MM.1S (cell line): ENCODE data around the gene RAPGEF3.
A peak's percentile ranks its signal among the peaks of the same experiment; 100 is the strongest.

Source experiments
- DNase-seq: peaks from one replicate; pipeline ENCODE4 v3.0.0-alpha.2; 2015
- H2AFZ ChIP-seq: fragments of 300-600 bp; sonication (generic); 2 replicates; pipeline ENCODE4 v1.6.0; 2016; ENCODE audit warnings: antibody characterized with exemption, low read length
- H3F3A ChIP-seq: fragments of 300-600 bp; sonication (generic); 2 replicates; pipeline ENCODE4 v1.6.1; 2016; ENCODE audit warnings: mild to moderate bottlenecking, antibody characterized with exemption, low read length, moderate library complexity, mixed read lengths; ENCODE audit not compliant: insufficient read depth
- H3K27ac ChIP-seq: fragments of 300-600 bp; sonication (generic); 2 replicates; pipeline ENCODE4 v1.5.1; 2016; ENCODE audit warnings: mild to moderate bottlenecking, low read length
- H3K27me3 ChIP-seq: fragments of 300-600 bp; sonication (generic); replicated peaks from 2 replicates; pipeline ENCODE4 v1.6.0; 2016; ENCODE audit warnings: low read length; ENCODE audit not compliant: insufficient read depth
- H3K36me3 ChIP-seq: fragments of 300-600 bp; sonication (generic); replicated peaks from 2 replicates; pipeline ENCODE4 v1.6.1; 2016; ENCODE audit warnings: mild to moderate bottlenecking, low read length, mixed read lengths; ENCODE audit not compliant: insufficient read depth
- H3K4me1 ChIP-seq: fragments of 300-600 bp; sonication (generic); 2 replicates; pipeline ENCODE4 v1.6.1; 2016; ENCODE audit warnings: low read length, mixed read lengths
- H3K4me2 ChIP-seq: fragments of 300-600 bp; sonication (generic); 2 replicates; pipeline ENCODE4 v1.6.0; 2016; ENCODE audit warnings: low read depth, low read length
- H3K4me3 ChIP-seq: fragments of 300-600 bp; sonication (generic); 2 replicates; pipeline ENCODE4 v1.5.1; 2016; ENCODE audit warnings: low read length, mixed read lengths
- H3K79me2 ChIP-seq: fragments of 300-600 bp; sonication (generic); 2 replicates; pipeline ENCODE4 v1.6.1; 2016; ENCODE audit warnings: mixed run types, low read length, mixed read lengths
- H3K9ac ChIP-seq: fragments of 300-600 bp; sonication (generic); 2 replicates; pipeline ENCODE4 v1.6.1; 2016; ENCODE audit warnings: low read length, mixed read lengths
- H3K9me2 ChIP-seq: fragments of 300-600 bp; sonication (generic); replicated peaks from 2 replicates; pipeline ENCODE4 v1.6.1; 2016; ENCODE audit warnings: mild to moderate bottlenecking, low read length, mixed read lengths; ENCODE audit not compliant: insufficient read depth
- H3K9me3 ChIP-seq: fragments of 300-600 bp; sonication (generic); replicated peaks from 2 replicates; pipeline ENCODE4 v1.6.1; 2016; ENCODE audit warnings: mild to moderate bottlenecking, low read length, mixed read lengths; ENCODE audit not compliant: insufficient read depth
- H4K20me1 ChIP-seq: fragments of 300-600 bp; sonication (generic); 2 replicates; pipeline ENCODE4 v1.6.1; 2016; ENCODE audit warnings: mild to moderate bottlenecking, low read length, moderate library complexity, mixed read lengths; ENCODE audit not compliant: insufficient read depth
- EZH2 ChIP-seq: fragments of 300-600 bp; sonication (generic); optimal IDR thresholded peaks from 2 replicates; pipeline ENCODE3; 2017; ENCODE audit warnings: low read depth, mild to moderate bottlenecking, antibody characterized with exemption, low read length, mixed read lengths
- EZH2phosphoT487 ChIP-seq: fragments of 300-600 bp; sonication (generic); IDR thresholded peaks from 2 replicates; pipeline ENCODE4 v1.6.1; 2018; ENCODE audit warnings: antibody characterized with exemption, low read length
- TF ChIP-seq, protein P1 (sequence below): fragments of 300-600 bp; sonication (generic); IDR thresholded peaks from 2 replicates; pipeline ENCODE4 v1.5.1; 2016; ENCODE audit warnings: antibody characterized with exemption, low read length, mixed read lengths

The RAPGEF3 gene

DNA sequence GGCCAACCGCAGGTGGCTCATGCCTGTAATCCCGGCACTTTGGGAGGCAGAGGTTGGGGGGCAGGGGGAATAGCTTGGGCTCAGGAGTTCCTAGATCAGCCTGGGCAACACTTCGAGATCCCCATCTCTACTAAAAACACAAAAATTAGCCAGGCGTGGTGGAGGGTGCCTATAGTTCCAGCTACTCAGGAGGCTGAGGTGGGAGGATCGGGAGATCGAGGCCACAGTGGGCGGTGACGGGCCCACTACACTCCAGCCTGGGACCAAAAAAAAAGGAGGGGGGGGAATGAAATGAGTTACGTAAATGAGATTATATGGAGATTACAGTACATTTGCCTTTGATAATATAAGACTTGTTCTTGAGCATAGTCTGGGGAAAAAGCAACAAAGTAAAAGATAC is 54.0 kb downstream of the RAPGEF3 start:
- Histone ChIP-seq H3K9ac (peak overlapping the region; percentile 89; the same call in 1 of the 2 replicates), H3K4me3 (peak overlapping the region; percentile 85), H2AFZ (no peak overlapping the region; the same call in 1 of the 2 replicates)

DNA sequence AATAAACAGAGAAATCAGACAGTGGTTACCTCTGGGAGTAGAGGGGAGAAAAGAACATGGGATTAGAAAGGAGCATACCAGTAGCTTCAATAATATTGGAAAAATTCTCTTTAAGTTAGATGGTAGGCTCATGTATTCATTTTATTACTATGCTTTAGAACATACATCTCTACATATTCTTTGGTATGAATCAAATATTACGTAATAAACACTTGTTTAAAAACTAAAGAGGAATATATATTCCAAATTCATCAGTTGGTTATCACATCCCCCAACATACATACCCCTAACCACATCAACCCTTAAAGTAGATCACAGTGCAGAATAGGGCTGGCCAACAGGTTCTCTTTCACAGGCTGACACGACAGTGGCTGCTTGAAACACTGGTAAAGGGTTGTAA is 58.4 kb downstream of the RAPGEF3 start:
- peaks cover 40% of the 10 kb centered on the region for H3K79me2 ChIP-seq
- H3K27me3 ChIP-seq, result no peaks in the 10 kb centered on the region
- 0 out of 2 replicates have a peak, but pooled peaks cover 2% of the 10 kb centered on the region for H3F3A ChIP-seq
- no peak overlapping the region for H3K27ac ChIP-seq
- DNase-seq, result no peak
- no peak overlapping the region for H3K4me2 ChIP-seq
- no peak overlapping the region for H3K9ac ChIP-seq
- 0 out of 2 replicates have a peak, but pooled peaks cover 8% of the 10 kb centered on the region for H3K36me3 ChIP-seq
- H3K9me3 ChIP-seq, result no peaks in the 10 kb centered on the region
- TF ChIP-seq EZH2 (no peak), EZH2phosphoT487 (no peak)
- TF ChIP-seq, protein P1, sequence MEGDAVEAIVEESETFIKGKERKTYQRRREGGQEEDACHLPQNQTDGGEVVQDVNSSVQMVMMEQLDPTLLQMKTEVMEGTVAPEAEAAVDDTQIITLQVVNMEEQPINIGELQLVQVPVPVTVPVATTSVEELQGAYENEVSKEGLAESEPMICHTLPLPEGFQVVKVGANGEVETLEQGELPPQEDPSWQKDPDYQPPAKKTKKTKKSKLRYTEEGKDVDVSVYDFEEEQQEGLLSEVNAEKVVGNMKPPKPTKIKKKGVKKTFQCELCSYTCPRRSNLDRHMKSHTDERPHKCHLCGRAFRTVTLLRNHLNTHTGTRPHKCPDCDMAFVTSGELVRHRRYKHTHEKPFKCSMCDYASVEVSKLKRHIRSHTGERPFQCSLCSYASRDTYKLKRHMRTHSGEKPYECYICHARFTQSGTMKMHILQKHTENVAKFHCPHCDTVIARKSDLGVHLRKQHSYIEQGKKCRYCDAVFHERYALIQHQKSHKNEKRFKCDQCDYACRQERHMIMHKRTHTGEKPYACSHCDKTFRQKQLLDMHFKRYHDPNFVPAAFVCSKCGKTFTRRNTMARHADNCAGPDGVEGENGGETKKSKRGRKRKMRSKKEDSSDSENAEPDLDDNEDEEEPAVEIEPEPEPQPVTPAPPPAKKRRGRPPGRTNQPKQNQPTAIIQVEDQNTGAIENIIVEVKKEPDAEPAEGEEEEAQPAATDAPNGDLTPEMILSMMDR, result no peak
- no peaks in the 10 kb centered on the region for H4K20me1 ChIP-seq
- H3K4me1 ChIP-seq, result peaks cover 5% of the 10 kb centered on the region
- no peaks in the 10 kb centered on the region for H3K9me2 ChIP-seq
- H2AFZ ChIP-seq, result no peak overlapping the region
- H3K4me3 ChIP-seq, result no peak overlapping the region

More for the DNA sequence above, 54.0 kb downstream of the RAPGEF3 start:
- no peaks in the 10 kb centered on the region for H3K9me2 ChIP-seq
- H3F3A ChIP-seq, result peaks cover 14% of the 10 kb centered on the region
- H3K4me2 ChIP-seq, result peak overlapping the region; percentile 65
- DNase-seq, result no peak
- H4K20me1 ChIP-seq, result no peaks in the 10 kb centered on the region
- 0 out of 2 replicates have a peak, but pooled peaks cover 8% of the 10 kb centered on the region for H3K36me3 ChIP-seq
- no peaks in the 10 kb centered on the region for H3K9me3 ChIP-seq
- TF ChIP-seq EZH2phosphoT487 (no peak), EZH2 (no peak)
- TF ChIP-seq, protein P1, result no peak
- no peaks in the 10 kb centered on the region for H3K27me3 ChIP-seq
- peaks cover 17% of the 10 kb centered on the region for H3K4me1 ChIP-seq
- H3K79me2 ChIP-seq, result peaks cover 64% of the 10 kb centered on the region
- H3K27ac ChIP-seq, result no peak overlapping the region

DNA sequence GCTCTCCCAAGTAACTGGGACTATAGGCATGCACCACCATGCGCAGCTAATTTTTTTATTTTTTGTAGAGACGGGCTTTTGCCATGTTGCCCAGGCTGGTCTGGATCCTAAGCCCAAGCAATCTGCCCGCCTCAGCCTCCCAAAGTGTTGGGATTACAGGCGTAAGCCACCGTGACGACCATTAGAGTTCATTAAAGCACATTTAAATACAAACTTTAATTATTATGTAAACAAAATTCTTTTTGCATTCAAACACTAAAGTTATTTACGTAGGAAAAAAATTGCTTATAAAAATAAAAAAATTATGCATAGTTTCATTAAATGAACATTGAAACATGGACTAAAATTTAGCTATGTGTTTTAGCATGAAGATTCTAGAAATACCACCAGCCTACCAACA is 60.0 kb downstream of the RAPGEF3 start:
- Histone ChIP-seq H3K4me2 (no peak overlapping the region), H4K20me1 (no peaks in the 10 kb centered on the region), H3K4me1 (no peaks in the 10 kb centered on the region), H3K27me3 (no peaks in the 10 kb centered on the region), H3K79me2 (peaks cover 25% of the 10 kb centered on the region), H3K36me3 (0 out of 2 replicates have a peak, but pooled peaks cover 8% of the 10 kb centered on the region), H3K9me2 (no peaks in the 10 kb centered on the region), H3K4me3 (no peak overlapping the region), H3F3A (0 out of 2 replicates have a peak, but pooled peaks cover 2% of the 10 kb centered on the region), H3K27ac (no peak overlapping the region), H2AFZ (no peak overlapping the region), H3K9ac (no peak overlapping the region), H3K9me3 (no peaks in the 10 kb centered on the region)
- TF ChIP-seq EZH2 (no peak), EZH2phosphoT487 (no peak)
- TF ChIP-seq, protein P1, result no peak
- DNase-seq, result no peak
